Activated T-cell treated with anti-CD3 and anti-CD28 coated beads, Interleukin-2, amount 50 U/mL, for 24 hours (primary cell): ENCODE data around the gene CLNK.
"Not testable (repeated sequence)": the region's sequence is repeated elsewhere in the genome, so short reads cannot be mapped to it uniquely, and the experiment has no call there.

Source experiments
- DNase-seq: peaks from one replicate; pipeline ENCODE4 v3.0.0-alpha.2; 2020
- H3K27ac Mint-ChIP-seq: 2 replicates; pipeline ENCODE4 v1.8.0; 2020; ENCODE audit warnings: mild to moderate bottlenecking, mixed read lengths
- H3K27me3 Mint-ChIP-seq: 2 replicates; pipeline ENCODE4 v1.8.0; 2020; ENCODE audit warnings: mixed read lengths
- H3K36me3 Mint-ChIP-seq: 2 replicates; pipeline ENCODE4 v1.8.0; 2020; ENCODE audit warnings: low read depth, mixed read lengths
- H3K4me1 Mint-ChIP-seq: 2 replicates; pipeline ENCODE4 v1.8.0; 2020; ENCODE audit warnings: low read depth, mixed read lengths
- H3K4me3 Mint-ChIP-seq: 2 replicates; pipeline ENCODE4 v1.8.0; 2020; ENCODE audit warnings: mild to moderate bottlenecking, moderate library complexity, mixed read lengths
- H3K9me3 Mint-ChIP-seq: 2 replicates; pipeline ENCODE4 v1.8.0; 2020; ENCODE audit warnings: mixed read lengths

Gene CLNK

DNA sequence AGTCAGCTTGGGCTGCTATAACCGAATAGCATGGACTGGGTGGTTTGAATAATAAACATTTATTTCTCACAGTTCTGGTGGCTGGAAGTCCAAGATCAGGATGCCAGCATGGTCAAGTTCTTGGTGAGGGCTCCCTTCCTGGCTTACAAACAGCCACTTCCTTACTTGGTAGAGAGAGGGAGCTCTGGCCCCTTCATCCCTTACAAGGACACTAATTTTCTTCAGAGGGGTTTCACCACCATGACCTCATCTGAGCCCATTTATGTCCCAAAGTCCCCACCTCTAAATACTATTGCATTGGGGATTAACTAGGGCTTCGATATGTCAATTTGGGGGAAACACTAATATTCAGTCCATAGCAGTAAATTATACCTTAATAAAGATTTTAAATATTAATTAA is 61.8 kb downstream of the CLNK start:
- peaks cover 4% of the 10 kb centered on the region for H3K27me3 Mint-ChIP-seq
- no peaks in the 10 kb centered on the region for H3K36me3 Mint-ChIP-seq
- no peak for DNase-seq
- no peaks in the 10 kb centered on the region for H3K9me3 Mint-ChIP-seq
- no peaks in the 10 kb centered on the region for H3K4me1 Mint-ChIP-seq
- no peak overlapping the region for H3K4me3 Mint-ChIP-seq
- no peak overlapping the region for H3K27ac Mint-ChIP-seq

DNA sequence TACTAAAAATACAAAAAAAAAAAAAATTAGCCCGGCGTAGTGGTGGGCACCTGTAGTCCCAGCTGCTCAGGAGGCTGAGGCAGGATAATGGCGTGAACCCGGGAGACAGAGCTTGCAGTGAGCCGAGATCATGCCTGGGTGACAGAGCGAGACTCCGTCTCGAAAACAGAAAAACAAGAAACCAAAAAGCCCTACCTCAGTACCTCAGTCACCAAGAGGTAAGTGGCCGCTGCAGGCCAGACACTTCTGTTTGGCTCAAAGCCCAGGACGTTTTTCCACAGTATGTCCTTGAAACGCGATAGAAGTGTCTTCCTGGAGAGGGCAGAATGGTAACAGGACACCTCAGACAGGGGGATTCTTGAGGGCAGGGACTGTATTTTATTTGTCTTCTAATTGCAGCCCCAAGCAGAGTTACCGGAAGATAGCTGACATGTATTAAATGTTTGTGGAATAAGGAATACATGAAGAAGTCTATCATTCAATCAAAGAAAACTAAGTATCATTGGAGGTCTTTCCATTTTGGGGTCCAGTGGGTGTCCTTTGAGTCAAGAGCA is 63.6 kb downstream of the CLNK start:
- Mint-ChIP-seq H3K4me3 (no peak overlapping the region), H3K27ac (no peak overlapping the region), H3K36me3 (no peaks in the 10 kb centered on the region), H3K4me1 (no peaks in the 10 kb centered on the region), H3K9me3 (no peaks in the 10 kb centered on the region), H3K27me3 (peaks cover 4% of the 10 kb centered on the region)
- DNase-seq: no peak

DNA sequence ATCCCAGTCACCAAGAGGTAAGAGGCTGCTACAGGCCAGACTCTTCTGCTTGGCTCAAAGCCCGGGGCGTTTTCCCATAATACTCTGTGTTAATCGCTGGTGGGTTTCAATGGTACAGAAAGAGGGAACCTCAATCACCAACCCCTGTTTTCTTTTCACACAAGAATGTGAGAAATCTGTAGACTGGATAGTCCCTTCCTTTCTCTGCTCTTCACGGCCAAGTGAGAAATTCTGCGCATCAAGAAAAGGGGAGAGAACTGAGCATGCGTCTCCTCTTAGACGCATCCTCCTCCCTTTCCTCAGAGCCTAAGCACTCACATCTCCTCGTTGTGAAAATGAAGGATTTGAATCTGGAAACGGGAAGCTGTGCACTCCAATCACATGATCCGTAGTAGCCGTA is 64.7 kb downstream of the CLNK start:
- Mint-ChIP-seq H3K4me1 (no peaks in the 10 kb centered on the region), H3K27ac (no peak overlapping the region), H3K4me3 (no peak overlapping the region), H3K27me3 (peaks cover 4% of the 10 kb centered on the region), H3K9me3 (no peaks in the 10 kb centered on the region), H3K36me3 (no peaks in the 10 kb centered on the region)
- no peak for DNase-seq

DNA sequence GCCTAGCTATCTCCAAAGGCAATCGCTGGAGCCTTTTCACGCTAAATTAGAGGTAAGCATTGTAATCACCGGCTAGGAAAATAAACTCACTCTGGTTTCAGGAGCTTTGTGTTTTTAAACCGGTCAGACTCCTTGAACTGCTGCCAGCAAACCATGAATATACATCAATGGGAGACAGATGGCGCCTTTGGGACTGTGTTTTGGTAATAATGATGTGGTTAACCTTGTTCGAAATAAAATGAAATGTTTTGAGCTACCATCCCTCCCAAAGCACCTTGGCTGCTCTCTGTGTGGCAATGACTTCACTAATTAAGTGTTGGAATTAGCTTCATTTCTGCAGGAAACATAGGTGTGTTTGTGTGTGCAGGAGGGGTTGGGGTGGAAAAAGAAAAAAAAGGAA is 65.3 kb downstream of the CLNK start:
- Mint-ChIP-seq H3K27ac (no peak overlapping the region), H3K36me3 (no peaks in the 10 kb centered on the region), H3K9me3 (no peaks in the 10 kb centered on the region), H3K4me3 (no peak overlapping the region), H3K4me1 (no peaks in the 10 kb centered on the region), H3K27me3 (peaks cover 4% of the 10 kb centered on the region)
- no peak for DNase-seq

DNA sequence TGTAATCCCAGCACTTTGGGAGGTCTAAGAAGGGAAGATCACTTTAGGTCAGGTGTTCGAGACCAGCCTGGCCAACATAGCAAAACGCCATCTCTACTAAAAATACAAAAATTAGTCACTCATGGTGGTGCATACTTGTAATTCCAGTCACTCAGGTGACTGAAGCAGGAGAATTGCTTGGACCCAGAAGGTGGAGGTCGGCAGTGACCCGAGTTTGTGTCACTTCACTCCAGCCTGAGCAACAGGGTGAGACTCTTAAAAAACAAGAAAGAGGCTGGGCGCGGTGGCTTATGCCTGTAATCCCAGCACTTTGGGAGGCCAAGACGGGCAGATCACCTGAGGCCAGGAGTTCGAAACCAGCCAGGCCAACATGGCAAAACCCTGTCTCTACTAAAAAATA is 69.6 kb downstream of the CLNK start:
- not testable (repeated sequence) for H3K27me3 Mint-ChIP-seq, H3K4me1 Mint-ChIP-seq, DNase-seq, H3K9me3 Mint-ChIP-seq, H3K4me3 Mint-ChIP-seq, H3K36me3 Mint-ChIP-seq, H3K27ac Mint-ChIP-seq

DNA sequence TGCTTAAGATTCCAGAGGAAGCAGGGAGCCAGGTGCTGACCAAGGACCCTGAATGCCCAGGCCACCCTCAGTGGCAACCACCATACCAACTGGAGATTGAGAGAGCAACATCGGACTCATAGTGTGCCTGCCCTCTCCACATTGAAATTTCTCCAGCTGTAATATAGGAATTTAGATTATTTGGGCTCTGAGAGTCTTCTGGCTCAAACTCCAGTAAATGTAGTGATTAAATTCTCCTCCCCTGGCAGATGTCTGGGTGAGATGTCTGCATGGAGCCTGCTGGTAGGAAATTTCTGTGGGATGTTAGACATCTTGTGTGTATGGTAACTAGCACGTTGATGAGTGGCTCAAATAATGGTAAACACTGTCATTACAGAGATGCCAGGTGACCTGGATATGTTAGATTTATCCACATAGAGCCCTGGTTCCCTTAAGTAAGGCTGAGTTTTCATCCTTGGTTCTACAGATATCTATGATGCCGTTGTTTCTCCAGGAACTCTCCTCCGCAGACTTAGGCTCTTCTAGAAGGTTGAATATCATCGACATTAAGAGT is 70.6 kb downstream of the CLNK start:
- H3K27ac Mint-ChIP-seq: no peak overlapping the region
- no peaks in the 10 kb centered on the region for H3K4me1 Mint-ChIP-seq

DNA sequence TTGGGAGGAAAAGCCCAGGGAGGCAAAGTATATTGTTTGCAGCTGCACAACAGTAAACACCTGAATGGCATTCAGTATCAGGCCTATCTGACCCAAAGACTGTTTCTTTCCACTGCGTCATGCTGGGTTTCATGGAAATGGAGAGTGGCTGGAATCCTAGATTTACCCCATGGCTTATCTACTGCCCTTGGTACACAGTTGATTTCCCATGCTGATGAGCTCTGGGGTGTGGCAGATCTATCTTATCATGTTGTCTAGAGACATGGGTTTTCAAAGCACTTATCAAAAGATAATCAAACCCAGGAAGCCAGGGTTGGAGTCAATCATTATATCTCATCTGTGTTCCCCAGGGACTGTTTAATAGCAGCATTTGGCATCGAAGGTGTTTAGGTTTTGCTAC is 72.1 kb downstream of the CLNK start:
- no peak for DNase-seq
- H3K4me1 Mint-ChIP-seq: no peaks in the 10 kb centered on the region
- no peaks in the 10 kb centered on the region for H3K9me3 Mint-ChIP-seq
- H3K27me3 Mint-ChIP-seq: no peaks in the 10 kb centered on the region
- H3K27ac Mint-ChIP-seq: no peak overlapping the region
- no peak overlapping the region for H3K4me3 Mint-ChIP-seq
- no peaks in the 10 kb centered on the region for H3K36me3 Mint-ChIP-seq

More for the DNA sequence above, 70.6 kb downstream of the CLNK start:
- H3K36me3 Mint-ChIP-seq: no peaks in the 10 kb centered on the region
- no peak overlapping the region for H3K4me3 Mint-ChIP-seq
- no peak for DNase-seq
- no peaks in the 10 kb centered on the region for H3K27me3 Mint-ChIP-seq
- no peaks in the 10 kb centered on the region for H3K9me3 Mint-ChIP-seq

DNA sequence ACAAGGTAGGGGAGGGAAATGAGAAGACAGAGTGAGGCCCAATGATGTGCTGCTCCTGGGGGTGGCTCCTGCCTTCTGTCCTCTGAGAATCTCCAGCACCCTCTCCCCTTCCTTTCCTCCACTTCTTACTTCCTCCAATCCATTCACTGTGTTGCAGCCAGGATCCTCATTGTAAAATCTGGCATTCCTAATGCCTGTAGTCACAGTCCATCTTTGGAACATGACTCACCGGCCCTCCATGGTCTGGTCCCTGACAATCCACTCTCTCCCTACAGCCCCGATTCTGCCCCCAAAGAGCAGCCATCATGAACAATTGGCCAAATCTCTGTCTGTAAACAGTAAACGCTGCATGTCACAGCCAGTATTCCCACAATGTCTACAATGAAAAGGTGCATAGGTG is 72.9 kb downstream of the CLNK start:
- DNase-seq: no peak
- H3K4me1 Mint-ChIP-seq: no peaks in the 10 kb centered on the region
- H3K9me3 Mint-ChIP-seq: no peaks in the 10 kb centered on the region
- no peaks in the 10 kb centered on the region for H3K36me3 Mint-ChIP-seq
- no peak overlapping the region for H3K4me3 Mint-ChIP-seq
- no peak overlapping the region for H3K27ac Mint-ChIP-seq
- no peaks in the 10 kb centered on the region for H3K27me3 Mint-ChIP-seq

DNA sequence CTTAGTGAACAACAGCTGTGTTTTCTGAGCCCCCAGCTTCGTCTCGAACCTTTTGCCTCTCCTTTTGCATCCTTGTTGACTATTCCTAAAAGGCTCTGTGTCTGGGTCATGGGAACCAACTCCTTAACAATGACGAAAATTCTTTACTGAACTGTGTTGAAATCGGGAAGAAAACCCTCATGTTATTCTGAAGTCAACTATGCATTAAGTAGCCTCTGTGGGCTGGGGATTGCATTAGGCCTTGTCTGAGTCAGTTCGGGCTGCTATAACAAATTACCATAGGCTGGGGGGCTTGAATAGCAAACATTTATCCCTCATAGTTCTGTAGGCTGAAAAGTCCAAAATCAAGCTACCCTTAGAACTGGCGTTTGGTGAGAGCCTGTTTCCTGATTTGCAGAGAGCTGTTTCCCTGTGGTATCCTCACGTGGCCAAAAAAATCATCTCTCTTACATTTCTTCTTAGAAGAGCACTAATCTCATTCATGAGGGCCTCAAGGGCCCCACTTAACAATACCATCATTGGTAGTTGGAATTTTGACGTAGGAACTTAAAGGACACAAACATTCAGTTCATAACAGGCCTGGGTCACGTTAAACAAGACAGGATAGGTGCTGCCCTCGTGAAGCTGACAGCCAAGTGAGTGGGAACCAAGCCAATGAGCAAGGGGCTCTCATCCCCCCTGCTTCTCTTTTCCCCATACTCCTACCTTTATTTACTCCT is 75.9 kb downstream of the CLNK start:
- no peaks in the 10 kb centered on the region for H3K9me3 Mint-ChIP-seq
- H3K4me3 Mint-ChIP-seq: no peak overlapping the region
- H3K36me3 Mint-ChIP-seq: no peaks in the 10 kb centered on the region
- H3K27ac Mint-ChIP-seq: no peak overlapping the region
- H3K27me3 Mint-ChIP-seq: no peaks in the 10 kb centered on the region
- H3K4me1 Mint-ChIP-seq: no peaks in the 10 kb centered on the region
- no peak for DNase-seq

DNA sequence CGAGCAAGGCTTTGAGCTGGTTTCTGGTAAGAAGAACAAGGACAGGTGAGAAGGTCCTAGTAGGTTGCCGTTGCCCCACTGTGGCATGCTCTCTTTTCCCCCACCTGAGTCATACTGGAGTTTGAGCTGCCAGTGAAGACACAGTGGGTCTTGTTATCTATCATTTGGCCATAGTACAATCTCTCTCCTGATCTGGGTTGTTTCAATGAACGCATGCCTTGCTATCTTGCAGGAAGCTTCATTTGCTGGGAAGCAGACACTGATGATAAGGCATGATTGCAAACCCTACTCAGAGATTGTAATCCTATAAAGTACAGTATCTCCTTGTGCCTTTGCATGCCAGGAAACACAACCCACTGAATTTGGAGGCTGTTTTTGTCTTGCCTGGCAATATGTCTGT is 77.4 kb downstream of the CLNK start:
- DNase-seq: no peak
- Mint-ChIP-seq H3K4me1 (no peaks in the 10 kb centered on the region), H3K9me3 (no peaks in the 10 kb centered on the region), H3K27ac (no peak overlapping the region), H3K4me3 (no peak overlapping the region), H3K36me3 (no peaks in the 10 kb centered on the region), H3K27me3 (no peaks in the 10 kb centered on the region)

DNA sequence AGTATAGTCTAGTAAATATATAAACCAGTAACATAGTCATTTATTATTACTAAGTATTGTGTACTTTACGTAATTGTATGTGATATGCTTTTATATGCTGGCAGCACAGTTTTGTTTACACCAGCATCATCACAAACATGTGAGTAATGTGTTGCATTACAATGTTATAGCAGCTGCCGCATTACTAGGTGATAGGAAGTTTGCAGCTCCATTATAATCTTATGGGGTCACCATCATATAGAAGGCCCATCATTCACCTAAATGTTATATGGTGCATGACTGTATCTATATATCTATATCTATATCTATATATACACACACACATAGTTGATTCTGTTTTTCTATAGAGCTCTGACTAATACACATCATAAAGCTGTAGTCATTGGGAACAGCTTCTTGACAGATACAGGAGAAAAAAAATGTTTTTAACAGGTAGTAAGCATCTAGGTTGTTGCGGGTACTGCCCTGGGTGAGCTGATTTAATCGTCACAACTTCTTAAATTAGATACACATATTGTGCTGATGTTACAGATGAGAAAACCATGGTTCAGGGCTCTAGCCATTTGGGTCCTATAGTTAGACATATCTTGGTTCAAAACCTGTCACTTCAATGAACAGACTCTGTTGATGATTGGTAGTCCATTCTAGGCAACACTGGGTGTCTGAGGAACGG is 77.9 kb downstream of the CLNK start:
- Mint-ChIP-seq H3K9me3 (no peaks in the 10 kb centered on the region), H3K4me3 (no peak overlapping the region), H3K4me1 (no peaks in the 10 kb centered on the region), H3K27me3 (no peaks in the 10 kb centered on the region), H3K27ac (no peak overlapping the region), H3K36me3 (no peaks in the 10 kb centered on the region)
- DNase-seq: no peak

DNA sequence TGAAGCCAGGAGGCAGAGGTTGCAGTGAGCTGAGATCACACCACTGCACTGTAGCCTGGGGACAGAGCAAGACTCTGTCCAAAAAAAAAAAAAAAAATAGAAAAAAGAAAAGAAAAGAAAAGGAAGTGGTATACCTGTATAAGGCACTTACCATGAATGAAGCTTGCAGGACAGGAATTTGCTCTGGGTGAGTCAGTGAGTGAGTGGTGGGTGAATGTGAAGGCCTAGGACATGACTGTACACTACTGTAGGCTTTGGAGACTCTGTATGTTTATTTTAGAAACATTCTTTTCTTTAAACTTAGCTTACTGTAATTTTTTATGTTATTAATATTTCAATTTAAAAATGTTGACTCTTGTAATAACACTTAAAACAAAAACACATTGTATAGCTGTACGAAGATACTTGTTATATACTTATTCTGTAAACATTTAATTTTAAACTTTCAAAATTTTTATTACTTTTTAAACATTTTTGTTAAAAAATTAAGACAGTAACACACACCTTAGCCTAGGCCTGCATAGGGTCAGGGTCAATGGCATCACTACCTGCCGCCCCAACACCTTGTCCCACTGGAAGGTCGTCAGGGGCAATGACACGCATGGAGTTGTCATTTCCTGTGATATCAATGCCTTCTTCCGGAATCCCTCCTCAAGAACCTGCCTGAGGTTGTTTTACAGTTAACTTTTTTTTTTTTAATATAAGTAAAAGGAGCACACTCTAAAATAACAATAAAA is 78.7 kb downstream of the CLNK start:
- H3K36me3 Mint-ChIP-seq: no peaks in the 10 kb centered on the region
- H3K27me3 Mint-ChIP-seq: no peaks in the 10 kb centered on the region
- H3K9me3 Mint-ChIP-seq: no peaks in the 10 kb centered on the region
- no peak for DNase-seq
- no peak overlapping the region for H3K4me3 Mint-ChIP-seq
- H3K27ac Mint-ChIP-seq: no peak overlapping the region
- no peaks in the 10 kb centered on the region for H3K4me1 Mint-ChIP-seq

DNA sequence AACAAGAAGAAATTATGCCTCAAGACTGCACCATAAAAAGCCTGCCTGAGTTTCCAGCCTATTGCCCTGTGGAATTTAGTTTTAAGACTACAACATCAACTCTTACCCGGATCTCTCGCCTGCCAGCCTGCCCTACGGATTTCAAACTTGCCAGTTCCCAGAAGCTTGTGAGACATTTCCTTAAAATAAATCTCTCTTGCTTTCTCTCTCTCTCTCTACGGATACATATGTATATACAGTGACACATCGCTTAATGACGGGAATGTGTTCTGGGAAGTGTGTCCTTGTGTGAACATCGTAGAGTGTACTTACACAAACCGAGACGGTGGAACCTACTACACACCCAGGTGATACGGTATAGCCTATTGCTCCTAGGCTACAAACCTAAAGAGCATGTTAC is 79.5 kb downstream of the CLNK start:
- no peak overlapping the region for H3K27ac Mint-ChIP-seq
- no peaks in the 10 kb centered on the region for H3K36me3 Mint-ChIP-seq
- H3K27me3 Mint-ChIP-seq: no peaks in the 10 kb centered on the region
- H3K9me3 Mint-ChIP-seq: no peaks in the 10 kb centered on the region
- H3K4me1 Mint-ChIP-seq: no peaks in the 10 kb centered on the region
- no peak for DNase-seq
- H3K4me3 Mint-ChIP-seq: no peak overlapping the region

DNA sequence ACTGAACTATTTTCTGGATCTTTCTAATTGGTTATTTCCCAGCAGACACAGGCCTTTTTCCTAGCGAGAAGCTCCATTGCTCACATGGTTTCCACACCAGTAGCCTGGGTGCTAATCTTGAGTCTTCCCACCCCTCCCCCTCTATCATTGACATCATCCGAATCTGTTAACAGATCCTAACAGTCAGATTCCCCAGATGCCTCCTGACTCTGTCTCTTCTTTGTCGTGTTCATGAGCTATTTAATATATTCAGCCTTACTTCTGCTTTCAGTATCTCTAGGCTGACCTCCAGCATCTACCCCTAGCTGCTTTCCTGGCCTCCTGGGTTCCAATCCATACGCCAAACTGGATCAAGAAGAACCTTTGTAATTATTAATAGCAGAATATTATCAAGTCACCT is 85.0 kb downstream of the CLNK start:
- Mint-ChIP-seq H3K4me1 (no peaks in the 10 kb centered on the region), H3K27ac (no peak overlapping the region), H3K27me3 (no peaks in the 10 kb centered on the region), H3K9me3 (no peaks in the 10 kb centered on the region), H3K4me3 (no peak overlapping the region), H3K36me3 (no peaks in the 10 kb centered on the region)
- DNase-seq: no peak

DNA sequence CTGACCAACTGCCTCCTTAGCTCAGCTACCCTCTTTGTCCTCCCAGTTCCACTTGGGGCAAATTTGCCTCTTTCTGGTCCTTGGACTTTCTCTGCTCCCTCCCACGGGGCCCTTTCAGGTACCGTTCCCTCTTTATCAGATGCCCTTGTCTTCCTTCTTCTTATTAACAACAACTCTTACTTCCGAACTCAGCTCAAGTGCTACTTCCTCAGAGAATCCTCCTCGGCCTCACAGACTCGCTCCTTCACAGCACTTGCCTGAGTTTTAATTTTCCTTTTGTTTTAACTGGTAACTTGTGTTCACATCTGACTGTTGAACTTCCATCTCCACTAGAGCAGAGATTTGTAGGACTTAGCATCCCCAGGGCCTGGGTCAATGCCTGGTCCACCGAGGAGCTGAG is 85.7 kb downstream of the CLNK start:
- no peak for DNase-seq
- no peaks in the 10 kb centered on the region for H3K27me3 Mint-ChIP-seq
- no peaks in the 10 kb centered on the region for H3K36me3 Mint-ChIP-seq
- H3K4me1 Mint-ChIP-seq: no peaks in the 10 kb centered on the region
- H3K9me3 Mint-ChIP-seq: no peaks in the 10 kb centered on the region
- H3K27ac Mint-ChIP-seq: no peak overlapping the region
- no peak overlapping the region for H3K4me3 Mint-ChIP-seq
